Lower lobe of right lung (tissue), 2 donors: ENCODE measurements around the gene AHSG. TPM values are rescaled to one million over a fixed set of nuclear protein-coding genes. Genes with fewer than 3 reads are reported as not detected.
"Not testable (repeated sequence)": the region's sequence is repeated elsewhere in the genome, so short reads cannot be mapped to it uniquely, and the experiment has no call there.

Experiments used
- ATAC-seq, 2 donors: fragments of 200-7000 bp; cut with Tn5 transposase; one replicate each; pipeline ENCODE4 v1.9.1; 2020 to 2022; ENCODE audit warnings: mild to moderate bottlenecking in 2 of 2, moderate library complexity in 2 of 2
- DNase-seq: peaks from one replicate; pipeline ENCODE4 v3.0.0-alpha.2; 2020
- H3K27ac ChIP-seq: fragments of 200-600 bp; one replicate; pipeline ENCODE4 v1.8.0; 2022
- H3K27me3 ChIP-seq: fragments of 200-600 bp; one replicate; pipeline ENCODE4 v1.8.0; 2022; ENCODE audit warnings: low read depth
- H3K36me3 ChIP-seq: fragments of 200-600 bp; one replicate; pipeline ENCODE4 v1.8.0; 2022; ENCODE audit warnings: mild to moderate bottlenecking
- H3K4me1 ChIP-seq: fragments of 200-600 bp; one replicate; pipeline ENCODE4 v1.8.0; 2022
- H3K4me3 ChIP-seq: fragments of 200-600 bp; one replicate; pipeline ENCODE4 v1.8.0; 2022; ENCODE audit warnings: mild to moderate bottlenecking
- H3K9me3 ChIP-seq: fragments of 200-600 bp; one replicate; pipeline ENCODE4 v1.8.0; 2022
- CTCF ChIP-seq: fragments of 200-600 bp; IDR thresholded peaks from one replicate; pipeline ENCODE4 v1.8.0; 2022; ENCODE audit warnings: antibody characterized with exemption, mild to moderate bottlenecking
- intact Hi-C: fragments of 100-400 bp; cut with DNase I; formaldehyde crosslinking; loops from one replicate; pipeline ENCODE4 v1.11.0; 2022
- total RNA-seq: library from RNA; stranded (reverse); fragmentation: NEBNext Ultra II Directional; extraction: Animal tissue kit (Norgen Biotek cat#: 25700); gene quantifications from one replicate; pipeline ENCODE4 v1.2.1, GENCODE V29; 2021
- donor health status: DM: no; HTN: yes; CAD: no; lungs with severe emphysema.

The AHSG gene
- total RNA-seq, 1 donor from 2014 or later = not detected

- H3K9me3 ChIP-seq = no peaks in the 10 kb centered on the region
- H3K27ac ChIP-seq = no peak overlapping the region
- no peaks in the 10 kb centered on the region for H3K36me3 ChIP-seq
- ATAC-seq (no peak), DNase-seq (no peak)
- no peak for TF ChIP-seq CTCF
- no peak overlapping the region for H3K4me3 ChIP-seq
- intact Hi-C loops = no loop called here
- H3K4me1 ChIP-seq = no peaks in the 10 kb centered on the region
- H3K27me3 ChIP-seq = peaks cover 3% of the 10 kb centered on the region
These were observed 13.5 kb downstream of the AHSG start for GRCh38 chr3:186626254-186626847.

- Histone ChIP-seq H3K27ac (no peak overlapping the region), H3K36me3 (no peaks in the 10 kb centered on the region), H3K4me1 (no peaks in the 10 kb centered on the region), H3K27me3 (peaks cover 3% of the 10 kb centered on the region), H3K4me3 (no peak overlapping the region), H3K9me3 (no peaks in the 10 kb centered on the region)
- no peak for TF ChIP-seq CTCF
- DNase-seq (no peak), ATAC-seq (no peak)
- intact Hi-C loops = no loop called here
These were observed 15.1 kb downstream of the AHSG start for GRCh38 chr3:186627852-186628414.

- intact Hi-C loops = no loop called here
- ATAC-seq (no peak), DNase-seq (no peak)
- peaks cover 3% of the 10 kb centered on the region for H3K27me3 ChIP-seq
- H3K27ac ChIP-seq = no peak overlapping the region
- no peak for TF ChIP-seq CTCF
- H3K36me3 ChIP-seq = no peaks in the 10 kb centered on the region
- H3K4me1 ChIP-seq = no peaks in the 10 kb centered on the region
- H3K9me3 ChIP-seq = no peaks in the 10 kb centered on the region
- no peak overlapping the region for H3K4me3 ChIP-seq
These were observed 15.9 kb downstream of the AHSG start for GRCh38 chr3:186628756-186629155.

- no peak overlapping the region for H3K4me3 ChIP-seq
- no peaks in the 10 kb centered on the region for H3K9me3 ChIP-seq
- intact Hi-C loops = no loop called here
- ATAC-seq (no peak), DNase-seq (no peak)
- H3K36me3 ChIP-seq = no peaks in the 10 kb centered on the region
- H3K4me1 ChIP-seq = no peaks in the 10 kb centered on the region
- peaks cover 1% of the 10 kb centered on the region for H3K27me3 ChIP-seq
- H3K27ac ChIP-seq = no peak overlapping the region
- TF ChIP-seq CTCF = no peak
These were observed 18.2 kb downstream of the AHSG start for GRCh38 chr3:186630950-186631641.

- no peaks in the 10 kb centered on the region for H3K4me1 ChIP-seq
- DNase-seq (no peak), ATAC-seq (no peak)
- H3K9me3 ChIP-seq = no peaks in the 10 kb centered on the region
- intact Hi-C loops = no loop called here
- no peak overlapping the region for H3K4me3 ChIP-seq
- H3K36me3 ChIP-seq = no peaks in the 10 kb centered on the region
- H3K27ac ChIP-seq = no peak overlapping the region
- no peak for TF ChIP-seq CTCF
- H3K27me3 ChIP-seq = peaks cover 11% of the 10 kb centered on the region
These were observed 20.6 kb downstream of the AHSG start for GRCh38 chr3:186633481-186633880.

GRCh38 chr3:186634207-186634606 is 21.3 kb downstream of the AHSG start:
- ATAC-seq = peak in 1 of 2 donors; percentile 34
- H3K27ac ChIP-seq, H3K4me1 ChIP-seq, H3K36me3 ChIP-seq, H3K4me3 ChIP-seq, DNase-seq, intact Hi-C loops, H3K9me3 ChIP-seq: not testable (repeated sequence)
- H3K27me3 ChIP-seq = peaks cover 18% of the 10 kb centered on the region
